Fibroblast of villous mesenchyme (primary cell): ENCODE results near the gene SGMS1. TPM values are rescaled to one million over a fixed set of nuclear protein-coding genes. Genes with fewer than 3 reads are reported as not detected.
"Not testable (repeated sequence)": the region's sequence is repeated elsewhere in the genome, so short reads cannot be mapped to it uniquely, and the experiment has no call there.

Source experiments
- DNase-seq: peaks from one replicate; pipeline ENCODE4 v3.0.0-alpha.2; 2010; ENCODE audit warnings: low read depth
- H3K4me3 ChIP-seq: 2 replicates; pipeline ENCODE4 v1.5.1; 2011; ENCODE audit warnings: low read depth, mild to moderate bottlenecking, low read length
- CTCF ChIP-seq: IDR thresholded peaks from 2 replicates; pipeline ENCODE4 v1.5.1; 2012; ENCODE audit warnings: low read depth, mild to moderate bottlenecking, low read length; ENCODE audit not compliant: insufficient read depth
- total RNA-seq: library from RNA; depleted of rRNA; stranded (reverse); fragments of >200 nt; gene quantifications from 2 replicates; pipeline ENCODE4 v1.2.3, GENCODE V29; 2012

The SGMS1 gene
- total RNA-seq, result 44.1 and 57.9 TPM in 2 replicates

GRCh38 chr10:50623663-50624412 is at the start of gene SGMS1:
Gene SGMS1, minus strand, starts transcription at chr10:50623956. Its CDS starts 279,842 bp downstream, at chr10:50344114.
- H3K4me3 ChIP-seq, result peak within 1 kb of the TSS; percentile 91
- TF ChIP-seq CTCF, result no peak
- peak; percentile 90 for DNase-seq

- H3K4me3 ChIP-seq, DNase-seq: not testable (repeated sequence)
These were observed 48.4 kb upstream of the SGMS1 start for GRCh38 chr10:50672152-50672551.

- not testable (repeated sequence) for DNase-seq, H3K4me3 ChIP-seq
These were observed 47.9 kb upstream of the SGMS1 start for GRCh38 chr10:50671645-50672044.

- not testable (repeated sequence) for DNase-seq, H3K4me3 ChIP-seq
These were observed 46.2 kb upstream of the SGMS1 start for GRCh38 chr10:50669957-50670356.

- not testable (repeated sequence) for H3K4me3 ChIP-seq, DNase-seq
These were observed 43.6 kb upstream of the SGMS1 start for GRCh38 chr10:50667353-50667752.

GRCh38 chr10:50662420-50662819 is 38.7 kb upstream of the SGMS1 start:
- DNase-seq, H3K4me3 ChIP-seq: not testable (repeated sequence)

- not testable (repeated sequence) for H3K4me3 ChIP-seq, DNase-seq
These were observed 37.8 kb upstream of the SGMS1 start for GRCh38 chr10:50661563-50661962.

- peak overlapping the region; percentile 49 for H3K4me3 ChIP-seq
- TF ChIP-seq CTCF, result peak; percentile 42
- DNase-seq, result peak; percentile 28
These were observed 36.3 kb upstream of the SGMS1 start for GRCh38 chr10:50659865-50660730.

- H3K4me3 ChIP-seq, result peak overlapping the region; percentile 49
These were observed 35.5 kb upstream of the SGMS1 start for GRCh38 chr10:50659016-50659864.

GRCh38 chr10:50658165-50658564 is 34.4 kb upstream of the SGMS1 start:
- H3K4me3 ChIP-seq, result no peak overlapping the region
- DNase-seq, result no peak
- no peak for TF ChIP-seq CTCF

More at GRCh38 chr10:50659016-50659864, 35.5 kb upstream of the SGMS1 start:
- not testable (repeated sequence) for DNase-seq
